ENCODE data around the gene ADAM8. TPM values are rescaled to one million over a fixed set of nuclear protein-coding genes. Genes with fewer than 3 reads are reported as not detected.

Gene ADAM8
- total and polyA plus RNA-seq, 2 of the 8 experiments (the other 6 are each of a cell fraction or from before 2014, with no cell fraction given), result 4.6 TPM

- no peak overlapping the region for H4K91ac ChIP-seq (replicated peaks; ENCODE audit: insufficient read length, low read length)
- ChIA-PET CTCF (ENCODE audit: partially characterized antibody) (interaction anchor here (1.4 to 3.8 kb wide), 2 partner anchors 10 to 13 kb away, joined by 3 to 21 read pairs; no protein-coding TSS in a partner anchor), POLR2A (ENCODE audit: partially characterized antibody) (interaction anchor here (1.8 kb wide), 1 partner anchor 10 kb away, joined by 3 read pairs; no protein-coding TSS in a partner anchor)
- no peak overlapping the region for H3K27ac ChIP-seq (ENCODE audit: low read depth, low read length)
- no peak overlapping the region for H2BK20ac ChIP-seq (ENCODE audit: low read length)
- no peaks in the 10 kb centered on the region for H3K9me3 ChIP-seq (ENCODE audit: insufficient read depth in 2 of 2, low read depth in 1 of 2, low read length in 1 of 2)
- DNase-seq (ENCODE audit: low read depth in 1 of 2, low spot score in 2 of 2) (no peak), FAIRE-seq (no peak)
- no peak overlapping the region for H2BK15ac ChIP-seq (ENCODE audit: low read length)
- H2AFZ ChIP-seq (ENCODE audit: low read length), result no peak overlapping the region
- H3K14ac ChIP-seq (ENCODE audit: insufficient read length), result no peak overlapping the region
- no peak overlapping the region for H3K9ac ChIP-seq (replicated peaks in 1 of 4; ENCODE audit: extremely low read depth in 1 of 4, low read depth in 3 of 4, low read length in 3 of 4)
- TF ChIP-seq PHF8 (conservative IDR thresholded peaks at IDR 0.05; ENCODE audit: low read depth, low read length) (no peak), NANOG (IDR thresholded peaks at IDR 0.05; ENCODE audit: insufficient read depth, low read depth, low read length, poor library complexity, severe bottlenecking) (no peak), RNF2 (IDR thresholded peaks at IDR 0.05; ENCODE audit: borderline replicate concordance, low read depth, low read length, missing control alignments, poor library complexity, severe bottlenecking) (no peak), SAP30 (IDR thresholded peaks at IDR 0.05; ENCODE audit: insufficient read depth, insufficient replicate concordance, low read length) (no peak), POU5F1 (IDR thresholded peaks at IDR 0.05; ENCODE audit: low read depth, low read length) (no peak), TEAD4 (IDR thresholded peaks at IDR 0.05; ENCODE audit: low read depth, low read length) (no peak), JUND (IDR thresholded peaks at IDR 0.05; ENCODE audit: low read length) (no peak), EGR1 (IDR thresholded peaks at IDR 0.05; ENCODE audit: borderline replicate concordance, low read depth, low read length) (no peak), ATF3 (IDR thresholded peaks at IDR 0.05; ENCODE audit: insufficient read depth, low read depth, low read length) (no peak), ATF2 (IDR thresholded peaks at IDR 0.05; ENCODE audit: low read length) (no peak)
- no peak overlapping the region for H3K4ac ChIP-seq (replicated peaks; ENCODE audit: insufficient read length, low read depth, low read length)
- no peak overlapping the region for H2BK120ac ChIP-seq (replicated peaks; ENCODE audit: low read depth, low read length)
- H3K4me1 ChIP-seq (replicated peaks in 1 of 4; ENCODE audit: control insufficient read depth in 3 of 4, insufficient read depth in 4 of 4, low read length in 3 of 4), result no peaks in the 10 kb centered on the region
- H3K23ac ChIP-seq (ENCODE audit: insufficient read length), result no peak overlapping the region
- no peak overlapping the region for H4K5ac ChIP-seq (ENCODE audit: insufficient read length, low read depth, low read length)
- no peaks in the 10 kb centered on the region for H3K27me3 ChIP-seq (replicated peaks in 1 of 4; ENCODE audit: control insufficient read depth in 3 of 4, extremely low read depth in 1 of 4, insufficient read depth in 3 of 4, low read length in 3 of 4)
- no peak overlapping the region for H2BK12ac ChIP-seq (ENCODE audit: low read depth, low read length)
- H3K79me1 ChIP-seq (ENCODE audit: low read depth, low read length), result no peaks in the 10 kb centered on the region
- H3K36me3 ChIP-seq (ENCODE audit: control insufficient read depth in 2 of 4, insufficient read depth in 4 of 4, low read length in 3 of 4), result peaks cover 21 to 53% (median 42%) of the 10 kb centered on the region in 4 experiments
- H3K4me2 ChIP-seq (ENCODE audit: insufficient read depth in 1 of 2, low read depth in 2 of 2, low read length in 2 of 2), result no peak overlapping the region
- no peak overlapping the region for H2AK5ac ChIP-seq (ENCODE audit: low read depth, low read length)
- 93% methylated on average over 6 of the region's 10 CpGs; no CpG with 5 or more reads in 1 of the 2 experiments for WGBS, 2 experiments (ENCODE audit: extremely low coverage in 1 of 2, insufficient coverage in 1 of 2, insufficient read length in 1 of 2, insufficient replicate concordance in 2 of 2, low coverage in 1 of 2, low lambda C conversion rate in 2 of 2, missing lambda C conversion rate in 1 of 2)
- no peaks in the 10 kb centered on the region for H3K79me2 ChIP-seq (ENCODE audit: control insufficient read depth in 1 of 2, insufficient read depth in 2 of 2, low read length in 2 of 2)
- H4K8ac ChIP-seq (ENCODE audit: extremely low read depth, insufficient read depth, low read length), result peak overlapping the region; percentile 25; the same call in 1 of the 2 replicates
- H3K4me3 ChIP-seq (ENCODE audit: extremely low read depth in 1 of 4, insufficient read depth in 2 of 4, low read depth in 3 of 4, low read length in 4 of 4), result no peak overlapping the region
- no peak overlapping the region for H2BK5ac ChIP-seq (ENCODE audit: low read depth, low read length)
- H3K18ac ChIP-seq (ENCODE audit: extremely low read depth, low read length), result no peak overlapping the region
- H3K23me2 ChIP-seq (ENCODE audit: low read depth, low read length), result no peaks in the 10 kb centered on the region
- H4K20me1 ChIP-seq (replicated peaks in 1 of 2; ENCODE audit: control insufficient read depth in 1 of 2, insufficient read depth in 2 of 2, low read length in 2 of 2), result peaks cover 0 to 7% of the 10 kb centered on the region in 2 experiments
- no peak overlapping the region for H3K56ac ChIP-seq (replicated peaks; ENCODE audit: insufficient read length, low read depth, low read length)
Observed at GRCh38 chr10:133293810-133294119, 17.1 kb upstream of the ADAM8 start.
